Kidney (tissue), 14 donors: ENCODE data around the gene ATF3. TPM values are rescaled to one million over a fixed set of nuclear protein-coding genes. Genes with fewer than 3 reads are reported as not detected.

Source experiments
- DNase-seq, 5 donors: peaks; one replicate each; pipeline ENCODE4 v3.0.0-alpha.2; 2013 to 2020
- FAIRE-seq: peaks from 2 replicates; lab custom pipeline; 2012; peaks lifted over from hg19 to GRCh38; lab: Jason Lieb, UNC
- H3K27ac ChIP-seq, 2 donors: one replicate each; pipeline ENCODE4 v1.7.0; 2013; ENCODE audit warnings: low read depth in 2 of 2, low read length in 2 of 2, inconsistent platforms in 1 of 2
- H3K27me3 ChIP-seq: one replicate; pipeline ENCODE4 v1.7.1; 2013; ENCODE audit warnings: low read length, inconsistent platforms; ENCODE audit not compliant: control insufficient read depth, insufficient read depth
- H3K36me3 ChIP-seq, 3 donors: one replicate each; pipeline versions ENCODE4 v1.7.0 to v1.7.1; 2013; ENCODE audit warnings: low read length in 3 of 3, control low read depth in 1 of 3, inconsistent platforms in 1 of 3; ENCODE audit not compliant: insufficient read depth in 3 of 3, control insufficient read depth in 2 of 3
- H3K4me1 ChIP-seq, 3 donors: one replicate each; pipeline versions ENCODE4 v1.7.0 to v1.7.1; 2013; ENCODE audit warnings: low read length in 3 of 3, inconsistent platforms in 1 of 3, low read depth in 1 of 3; ENCODE audit not compliant: control insufficient read depth in 2 of 3, insufficient read depth in 2 of 3
- H3K4me3 ChIP-seq, 3 donors: one replicate each; pipeline versions ENCODE4 v1.7.0 to v1.8.1; 2013; ENCODE audit warnings: low read length in 3 of 3, control low read depth in 1 of 3, inconsistent platforms in 1 of 3
- H3K9ac ChIP-seq, 3 donors: one replicate each; pipeline versions ENCODE4 v1.7.0 to v1.7.1; 2013; ENCODE audit warnings: low read length in 3 of 3, control low read depth in 1 of 3, inconsistent platforms in 1 of 3
- H3K9me3 ChIP-seq, 3 donors: one replicate each; pipeline versions ENCODE4 v1.7.0 to v1.7.1; 2013; ENCODE audit warnings: low read length in 3 of 3, control low read depth in 1 of 3, inconsistent platforms in 1 of 3; ENCODE audit not compliant: control insufficient read depth in 2 of 3, insufficient read depth in 1 of 3
- CTCF ChIP-seq: IDR thresholded peaks from 3 replicates; pipeline ENCODE4 v1.5.1; 2012; ENCODE audit warnings: mild to moderate bottlenecking, moderate library complexity, borderline replicate concordance; ENCODE audit not compliant: insufficient read depth; ENCODE audit errors: extremely low read depth
- intact Hi-C: fragments of 100-400 bp; cut with DNase I; formaldehyde crosslinking; loops from one replicate; pipeline ENCODE4 v1.11.1; 2022
- polyA plus RNA-seq: library from polyadenylated mRNA; stranded (reverse); fragments of 350-450 nt; fragmentation: Illumina TruSeq; extraction: RNeasy Lipid Tissue Mini Kit (QIAGEN cat#74804); gene quantifications from one replicate; pipeline ENCODE4 v1.2.3, GENCODE V29; 2014; ENCODE audit warnings: low read depth, low replicate concordance; ENCODE audit not compliant: insufficient read depth
- total RNA-seq: library from RNA; stranded (reverse); fragmentation: NEBNext Ultra II Directional; extraction: Animal tissue kit (Norgen Biotek cat#: 25700); gene quantifications from one replicate; pipeline ENCODE4 v1.2.1, GENCODE V29; 2021
- donor health status: control.
- donor health status: control.
- donor health status: control.
- donor health status: control.
- donor health status: control.
- donor health status: DM: yes; HTN: yes; CAD: no.
- donor health status: Normal renal cell carcinoma (clear cell type).

Gene ATF3
- total and polyA plus RNA-seq, 2 donors from 2014 or later = 12.8 to 14.6 TPM

- DNase-seq = no peak
- Histone ChIP-seq H3K9me3 (no peaks in the 10 kb centered on the region), H3K27me3 (peaks cover 2% of the 10 kb centered on the region), H3K27ac (no peak overlapping the region), H3K9ac (no peak overlapping the region), H3K4me3 (no peak overlapping the region), H3K36me3 (no peaks in the 10 kb centered on the region), H3K4me1 (no peaks in the 10 kb centered on the region)
- intact Hi-C loops = no loop called here
- FAIRE-seq = no peak
- TF ChIP-seq CTCF = no peak
Measured at GRCh38 chr1:212586206-212587015, 22.1 kb upstream of the ATF3 start.

- TF ChIP-seq CTCF = no peak
- peaks cover 2% of the 10 kb centered on the region for H3K27me3 ChIP-seq
- no peaks in the 10 kb centered on the region for H3K9me3 ChIP-seq
- no peak overlapping the region for H3K9ac ChIP-seq
- no peaks in the 10 kb centered on the region for H3K4me1 ChIP-seq
- FAIRE-seq (no peak), DNase-seq (no peak)
- no peaks in the 10 kb centered on the region for H3K36me3 ChIP-seq
- intact Hi-C loops = no loop called here
- H3K4me3 ChIP-seq = no peak overlapping the region
- H3K27ac ChIP-seq = no peak overlapping the region
Measured at GRCh38 chr1:212587016-212587887, 21.3 kb upstream of the ATF3 start.

GRCh38 chr1:212587888-212588510 lies 20.6 kb upstream of the ATF3 start:
- DNase-seq (no peak), FAIRE-seq (no peak)
- intact Hi-C loops = no loop called here
- H3K27me3 ChIP-seq = peaks cover 2% of the 10 kb centered on the region
- no peak for TF ChIP-seq CTCF
- H3K9me3 ChIP-seq = no peaks in the 10 kb centered on the region
- H3K4me3 ChIP-seq = no peak overlapping the region
- no peaks in the 10 kb centered on the region for H3K4me1 ChIP-seq
- H3K27ac ChIP-seq = no peak overlapping the region
- no peak overlapping the region for H3K9ac ChIP-seq
- H3K36me3 ChIP-seq = no peaks in the 10 kb centered on the region
